HEK293 (cell line): ENCODE measurements around the gene CAPN5.
A peak's percentile ranks its signal among the peaks of the same experiment; 100 is the strongest.

Experiments
- CTCF ChIA-PET: fragments of 350-600 bp; formaldehyde crosslinking; extraction: SDS; loops from one replicate; lab custom pipeline; 2021; ENCODE audit warnings: antibody characterized with exemption; lab: Yijun Ruan, JAX
- POLR2A ChIA-PET: fragments of 300-600 bp; formaldehyde crosslinking; extraction: SDS; loops from one replicate; lab custom pipeline; 2020; ENCODE audit warnings: antibody characterized with exemption, inconsistent platforms; lab: Yijun Ruan, JAX
- H3K27ac ChIP-seq: fragments of 200-500 bp; sonication (Bioruptor generic); 2 replicates; pipeline ENCODE4 v1.5.1; 2014; ENCODE audit warnings: low read depth, low read length, control low read depth, inconsistent platforms; ENCODE audit errors: extremely low read depth
- H3K36me3 ChIP-seq, 2 experiments: fragments of 200-500 bp in 1 of 2; sonication (Bioruptor generic) in 1 of 2; 1 replicate in 1 of 2; 2 replicates in 1 of 2; pipeline ENCODE4 v1.5.1; 2014 to 2017; ENCODE audit warnings: inconsistent platforms in 2 of 2, low read length in 2 of 2; ENCODE audit not compliant: control insufficient read depth in 2 of 2, insufficient read depth in 1 of 2
- H3K4me1 ChIP-seq: fragments of 200-500 bp; sonication (Bioruptor generic); 2 replicates; pipeline ENCODE4 v1.5.1; 2014; ENCODE audit warnings: mild to moderate bottlenecking, low read length, inconsistent platforms; ENCODE audit not compliant: control insufficient read depth, insufficient read depth
- H3K4me3 ChIP-seq: 2 replicates; pipeline ENCODE4 v1.5.1; 2011; ENCODE audit warnings: low read depth, mild to moderate bottlenecking, control low read depth, low read length, moderate library complexity
- H3K9me3 ChIP-seq: fragments of 200-500 bp; sonication (Bioruptor generic); 2 replicates; pipeline ENCODE4 v1.5.1; 2014; ENCODE audit warnings: low read depth, low read length, inconsistent platforms; ENCODE audit not compliant: control insufficient read depth, insufficient read depth
- EGR2 ChIP-seq: fragments of 450-650 bp; formaldehyde crosslinking; IDR thresholded peaks from 2 replicates; pipeline ENCODE4 v1.5.1; 2016; ENCODE audit warnings: low read depth, missing biosample characterization, missing genetic modification characterization
- GLIS1 ChIP-seq: fragments of 450-650 bp; formaldehyde crosslinking; IDR thresholded peaks from 2 replicates; pipeline ENCODE4 v1.5.1; 2016; ENCODE audit warnings: missing biosample characterization, missing genetic modification characterization
- GLIS2 ChIP-seq: fragments of 450-650 bp; formaldehyde crosslinking; IDR thresholded peaks from 2 replicates; pipeline ENCODE4 v1.5.1; 2016; ENCODE audit warnings: missing biosample characterization, missing genetic modification characterization
- IKZF3 ChIP-seq: fragments of 450-650 bp; IDR thresholded peaks from 2 replicates; pipeline ENCODE4 v1.5.0; 2018; ENCODE audit warnings: missing biosample characterization, mild to moderate bottlenecking, missing genetic modification characterization, moderate library complexity
- KLF16 ChIP-seq: fragments of 450-650 bp; formaldehyde crosslinking; IDR thresholded peaks from 2 replicates; pipeline ENCODE4 v1.5.1; 2017; ENCODE audit warnings: missing biosample characterization, missing genetic modification characterization
- ZBTB20 ChIP-seq: fragments of 450-650 bp; formaldehyde crosslinking; IDR thresholded peaks from 2 replicates; pipeline ENCODE4 v1.5.1; 2016; ENCODE audit warnings: missing biosample characterization, missing genetic modification characterization
- ZNF132 ChIP-seq: fragments of 450-650 bp; formaldehyde crosslinking; IDR thresholded peaks from 2 replicates; pipeline ENCODE4 v1.5.1; 2017; ENCODE audit warnings: missing biosample characterization, missing genetic modification characterization, borderline replicate concordance
- ZNF2 ChIP-seq: fragments of 450-650 bp; formaldehyde crosslinking; IDR thresholded peaks from 2 replicates; pipeline ENCODE4 v1.5.1; 2016; ENCODE audit warnings: missing biosample characterization, missing genetic modification characterization
- ZNF221 ChIP-seq: fragments of 450-650 bp; formaldehyde crosslinking; IDR thresholded peaks from 2 replicates; pipeline ENCODE4 v1.5.1; 2017; ENCODE audit warnings: missing biosample characterization, missing genetic modification characterization, borderline replicate concordance
- ZNF23 ChIP-seq: fragments of 450-650 bp; formaldehyde crosslinking; IDR thresholded peaks from 2 replicates; pipeline ENCODE4 v1.5.1; 2016; ENCODE audit warnings: missing biosample characterization, missing genetic modification characterization, borderline replicate concordance
- ZNF239 ChIP-seq: fragments of 450-650 bp; formaldehyde crosslinking; IDR thresholded peaks from 2 replicates; pipeline ENCODE4 v1.5.1; 2016; ENCODE audit warnings: missing biosample characterization, missing genetic modification characterization
- ZNF292 ChIP-seq: fragments of 450-650 bp; formaldehyde crosslinking; IDR thresholded peaks from 2 replicates; pipeline ENCODE4 v1.5.1; 2016; ENCODE audit warnings: low read depth, missing biosample characterization, missing genetic modification characterization, borderline replicate concordance
- ZNF311 ChIP-seq: fragments of 450-650 bp; formaldehyde crosslinking; IDR thresholded peaks from 2 replicates; pipeline ENCODE4 v1.5.1; 2017; ENCODE audit warnings: missing biosample characterization, missing genetic modification characterization, borderline replicate concordance
- ZNF416 ChIP-seq: fragments of 450-650 bp; formaldehyde crosslinking; IDR thresholded peaks from 2 replicates; pipeline ENCODE4 v1.5.1; 2016; ENCODE audit warnings: missing biosample characterization, missing genetic modification characterization
- ZNF48 ChIP-seq: fragments of 450-650 bp; formaldehyde crosslinking; IDR thresholded peaks from 2 replicates; pipeline ENCODE4 v1.5.1; 2016; ENCODE audit warnings: missing biosample characterization, missing genetic modification characterization
- ZNF561 ChIP-seq: fragments of 450-650 bp; IDR thresholded peaks from 2 replicates; pipeline ENCODE4 v1.5.1; 2018; ENCODE audit warnings: missing biosample characterization, missing genetic modification characterization, borderline replicate concordance
- ZNF571 ChIP-seq: fragments of 450-650 bp; formaldehyde crosslinking; IDR thresholded peaks from 2 replicates; pipeline ENCODE4 v1.5.0; 2017; ENCODE audit warnings: missing biosample characterization, missing genetic modification characterization
- ZNF621 ChIP-seq: fragments of 450-650 bp; formaldehyde crosslinking; IDR thresholded peaks from 2 replicates; pipeline ENCODE4 v1.5.1; 2017; ENCODE audit warnings: missing biosample characterization, missing genetic modification characterization
- ZNF654 ChIP-seq: fragments of 450-650 bp; formaldehyde crosslinking; IDR thresholded peaks from 2 replicates; pipeline ENCODE4 v1.5.1; 2016; ENCODE audit warnings: low read depth, missing biosample characterization, missing genetic modification characterization
- ZSCAN30 ChIP-seq: fragments of 450-650 bp; IDR thresholded peaks from 2 replicates; pipeline ENCODE4 v1.5.1; 2018; ENCODE audit warnings: missing biosample characterization, mild to moderate bottlenecking, missing genetic modification characterization, moderate library complexity
- TF ChIP-seq, protein P1 (sequence below): fragments of 450-650 bp; formaldehyde crosslinking; IDR thresholded peaks from 2 replicates; pipeline ENCODE4 v1.5.1; 2016; ENCODE audit warnings: missing biosample characterization, missing genetic modification characterization
- TF ChIP-seq, protein P2 (sequence below): fragments of 450-650 bp; IDR thresholded peaks from 2 replicates; pipeline ENCODE4 v1.5.1; 2018; ENCODE audit warnings: missing biosample characterization, mild to moderate bottlenecking, missing genetic modification characterization
- TF ChIP-seq, protein P3 (sequence below): fragments of 450-650 bp; formaldehyde crosslinking; IDR thresholded peaks from 2 replicates; pipeline ENCODE4 v1.5.1; 2016; ENCODE audit warnings: missing biosample characterization, missing genetic modification characterization

CAPN5 gene

DNA sequence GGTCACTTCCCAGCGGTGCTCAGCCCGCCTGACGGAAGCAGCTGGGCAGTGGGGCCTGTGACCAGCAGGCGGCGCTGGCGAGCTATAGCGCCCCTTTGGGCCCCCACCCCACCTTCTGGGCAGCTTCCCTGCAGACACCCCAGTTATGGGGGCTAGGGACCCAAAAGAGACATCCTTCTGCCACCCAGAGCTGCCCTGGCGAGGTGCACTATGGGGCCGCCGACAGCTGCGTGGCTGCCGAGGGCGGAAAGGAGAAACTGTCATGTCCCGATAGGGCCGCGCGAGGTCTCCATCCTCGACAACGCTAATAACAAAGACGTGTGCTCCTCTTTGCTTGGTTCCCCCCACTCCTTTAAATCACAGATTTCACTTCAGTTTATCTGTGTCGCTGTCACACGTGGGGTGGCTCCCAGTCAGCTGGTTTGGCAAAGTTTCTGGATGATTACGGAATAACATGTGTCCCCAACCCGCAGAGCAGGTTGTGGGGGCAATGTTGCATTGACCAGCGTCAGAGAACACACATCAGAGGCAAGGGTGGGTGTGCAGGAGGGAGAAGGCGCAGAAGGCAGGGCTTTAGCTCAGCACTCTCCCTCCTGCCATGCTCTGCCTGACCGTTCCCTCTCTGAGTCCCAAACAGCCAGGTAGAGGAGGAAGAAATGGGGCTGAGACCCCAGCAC, 60.6 kb downstream of the CAPN5 start (continued):
- TF ChIP-seq ZNF2 (tag by site-specific recombination) = peak; percentile 40; the same call in 1 of the 2 replicates
- TF ChIP-seq EGR2 (tag by site-specific recombination) = no peak
- TF ChIP-seq ZNF311 (tag by site-specific recombination) = no peak
- 0 out of 2 replicates have a peak, but pooled peaks have one; percentile 15 for TF ChIP-seq ZSCAN30 (tag by site-specific recombination)
- TF ChIP-seq ZNF416 (tag by site-specific recombination) = no peak
- TF ChIP-seq, protein P1, sequence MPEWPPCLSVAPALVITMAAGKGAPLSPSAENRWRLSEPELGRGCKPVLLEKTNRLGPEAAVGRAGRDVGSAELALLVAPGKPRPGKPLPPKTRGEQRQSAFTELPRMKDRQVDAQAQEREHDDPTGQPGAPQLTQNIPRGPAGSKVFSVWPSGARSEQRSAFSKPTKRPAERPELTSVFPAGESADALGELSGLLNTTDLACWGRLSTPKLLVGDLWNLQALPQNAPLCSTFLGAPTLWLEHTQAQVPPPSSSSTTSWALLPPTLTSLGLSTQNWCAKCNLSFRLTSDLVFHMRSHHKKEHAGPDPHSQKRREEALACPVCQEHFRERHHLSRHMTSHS (tag by site-specific recombination) = no peak
- no peak for TF ChIP-seq ZNF23 (tag by site-specific recombination)
- TF ChIP-seq GLIS1 (tag by site-specific recombination) = no peak
- TF ChIP-seq ZNF561 (tag by site-specific recombination) = no peak
- TF ChIP-seq ZNF621 = no peak
- no peak for TF ChIP-seq KLF16 (tag by site-specific recombination)
- TF ChIP-seq ZNF571 (tag by site-specific recombination) = no peak
- TF ChIP-seq GLIS2 = peak; percentile 11; the same call in 1 of the 2 replicates
- no peak for TF ChIP-seq ZNF221 (tag by site-specific recombination)
- peak; percentile 71 for TF ChIP-seq ZNF654
- TF ChIP-seq IKZF3 = no peak
- TF ChIP-seq ZBTB20 (tag by site-specific recombination) = no peak
- TF ChIP-seq ZNF132 (tag by site-specific recombination) = no peak

DNA sequence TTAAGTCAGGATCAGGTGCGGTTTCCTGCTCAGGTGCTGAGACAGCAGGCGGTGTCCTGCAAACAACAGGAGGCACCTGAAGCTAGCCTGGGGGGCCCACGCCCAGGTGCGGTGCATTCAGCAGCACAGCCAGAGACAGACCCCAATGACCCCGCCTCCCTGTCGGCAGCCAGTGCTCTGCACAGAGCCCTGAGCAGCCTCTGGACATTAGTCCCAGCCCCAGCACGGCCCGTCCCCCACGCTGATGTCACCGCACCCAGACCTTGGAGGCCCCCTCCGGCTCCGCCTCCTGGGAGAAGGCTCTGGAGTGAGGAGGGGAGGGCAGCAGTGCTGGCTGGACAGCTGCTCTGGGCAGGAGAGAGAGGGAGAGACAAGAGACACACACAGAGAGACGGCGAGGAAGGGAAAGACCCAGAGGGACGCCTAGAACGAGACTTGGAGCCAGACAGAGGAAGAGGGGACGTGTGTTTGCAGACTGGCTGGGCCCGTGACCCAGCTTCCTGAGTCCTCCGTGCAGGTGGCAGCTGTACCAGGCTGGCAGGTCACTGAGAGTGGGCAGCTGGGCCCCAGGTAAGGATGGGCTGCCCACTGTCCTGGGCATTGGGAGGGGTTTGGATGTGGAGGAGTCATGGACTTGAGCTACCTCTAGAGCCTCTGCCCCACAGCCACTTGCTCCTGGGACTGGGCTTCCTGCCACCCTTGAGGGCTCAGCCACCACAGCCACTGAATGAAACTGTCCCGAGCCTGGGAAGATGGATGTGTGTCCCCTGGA, 61.3 kb downstream of the CAPN5 start, which contains the start of gene MYO7A:
TSS of gene MYO7A (plus strand) at position 327 of the 772 bp plus-strand sequence. CDS start 2,389 bp downstream, outside the sequence.
- no peaks in the 10 kb centered on the region for H3K36me3 ChIP-seq
- TF ChIP-seq ZSCAN30 (tag by site-specific recombination) (no peak), ZNF292 (tag by site-specific recombination) (no peak), ZNF48 (tag by site-specific recombination) (no peak), GLIS2 (0 out of 2 replicates have a peak, but pooled peaks have one; percentile 26), ZNF239 (tag by site-specific recombination) (no peak)
- TF ChIP-seq, protein P2, sequence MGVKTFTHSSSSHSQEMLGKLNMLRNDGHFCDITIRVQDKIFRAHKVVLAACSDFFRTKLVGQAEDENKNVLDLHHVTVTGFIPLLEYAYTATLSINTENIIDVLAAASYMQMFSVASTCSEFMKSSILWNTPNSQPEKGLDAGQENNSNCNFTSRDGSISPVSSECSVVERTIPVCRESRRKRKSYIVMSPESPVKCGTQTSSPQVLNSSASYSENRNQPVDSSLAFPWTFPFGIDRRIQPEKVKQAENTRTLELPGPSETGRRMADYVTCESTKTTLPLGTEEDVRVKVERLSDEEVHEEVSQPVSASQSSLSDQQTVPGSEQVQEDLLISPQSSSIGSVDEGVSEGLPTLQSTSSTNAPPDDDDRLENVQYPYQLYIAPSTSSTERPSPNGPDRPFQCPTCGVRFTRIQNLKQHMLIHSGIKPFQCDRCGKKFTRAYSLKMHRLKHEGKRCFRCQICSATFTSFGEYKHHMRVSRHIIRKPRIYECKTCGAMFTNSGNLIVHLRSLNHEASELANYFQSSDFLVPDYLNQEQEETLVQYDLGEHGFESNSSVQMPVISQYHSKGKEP (tag by site-specific recombination) = no peak
- TF ChIP-seq, protein P3, sequence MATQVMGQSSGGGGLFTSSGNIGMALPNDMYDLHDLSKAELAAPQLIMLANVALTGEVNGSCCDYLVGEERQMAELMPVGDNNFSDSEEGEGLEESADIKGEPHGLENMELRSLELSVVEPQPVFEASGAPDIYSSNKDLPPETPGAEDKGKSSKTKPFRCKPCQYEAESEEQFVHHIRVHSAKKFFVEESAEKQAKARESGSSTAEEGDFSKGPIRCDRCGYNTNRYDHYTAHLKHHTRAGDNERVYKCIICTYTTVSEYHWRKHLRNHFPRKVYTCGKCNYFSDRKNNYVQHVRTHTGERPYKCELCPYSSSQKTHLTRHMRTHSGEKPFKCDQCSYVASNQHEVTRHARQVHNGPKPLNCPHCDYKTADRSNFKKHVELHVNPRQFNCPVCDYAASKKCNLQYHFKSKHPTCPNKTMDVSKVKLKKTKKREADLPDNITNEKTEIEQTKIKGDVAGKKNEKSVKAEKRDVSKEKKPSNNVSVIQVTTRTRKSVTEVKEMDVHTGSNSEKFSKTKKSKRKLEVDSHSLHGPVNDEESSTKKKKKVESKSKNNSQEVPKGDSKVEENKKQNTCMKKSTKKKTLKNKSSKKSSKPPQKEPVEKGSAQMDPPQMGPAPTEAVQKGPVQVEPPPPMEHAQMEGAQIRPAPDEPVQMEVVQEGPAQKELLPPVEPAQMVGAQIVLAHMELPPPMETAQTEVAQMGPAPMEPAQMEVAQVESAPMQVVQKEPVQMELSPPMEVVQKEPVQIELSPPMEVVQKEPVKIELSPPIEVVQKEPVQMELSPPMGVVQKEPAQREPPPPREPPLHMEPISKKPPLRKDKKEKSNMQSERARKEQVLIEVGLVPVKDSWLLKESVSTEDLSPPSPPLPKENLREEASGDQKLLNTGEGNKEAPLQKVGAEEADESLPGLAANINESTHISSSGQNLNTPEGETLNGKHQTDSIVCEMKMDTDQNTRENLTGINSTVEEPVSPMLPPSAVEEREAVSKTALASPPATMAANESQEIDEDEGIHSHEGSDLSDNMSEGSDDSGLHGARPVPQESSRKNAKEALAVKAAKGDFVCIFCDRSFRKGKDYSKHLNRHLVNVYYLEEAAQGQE (tag by site-specific recombination) = peak; percentile 72
- no peak within 1 kb of the TSS for H3K27ac ChIP-seq
- H3K9me3 ChIP-seq = no peaks in the 10 kb centered on the region
- H3K4me3 ChIP-seq = peak within 1 kb of the TSS; percentile 44
- ChIA-PET CTCF (interaction anchor here (0.6 to 4.3 kb wide), 39 partner anchors 8 to 953 kb away, joined by 3 to 95 read pairs (median 5); no protein-coding TSS in a partner anchor), POLR2A (no interaction called here)
- no peaks in the 10 kb centered on the region; the same call in 1 of the 2 replicates for H3K4me1 ChIP-seq
